ENCODE data around the gene MAP4K3.

MAP4K3 gene

GRCh38 chr2:39241588-39241987, 195.5 kb downstream of the MAP4K3 start:
- DNase-seq (ENCODE audit: low read depth) = no peak

- DNase-seq (ENCODE audit: low read depth) = no peak
Observed at GRCh38 chr2:39240758-39241157, 196.3 kb downstream of the MAP4K3 start.

- peak; percentile 33 for DNase-seq (ENCODE audit: low read depth)
Observed at GRCh38 chr2:39234754-39235153, 202.3 kb downstream of the MAP4K3 start.

- DNase-seq (ENCODE audit: low read depth) = no peak
Observed at GRCh38 chr2:39232141-39232540, 204.9 kb downstream of the MAP4K3 start.

- no peak for DNase-seq (ENCODE audit: low read depth)
Observed at GRCh38 chr2:39228413-39229209, 208.5 kb downstream of the MAP4K3 start.

- DNase-seq (ENCODE audit: low read depth) = peak; percentile 66
Observed at GRCh38 chr2:39227628-39228412, 209.3 kb downstream of the MAP4K3 start.

GRCh38 chr2:39225567-39225966, 211.5 kb downstream of the MAP4K3 start:
- no peak for DNase-seq (ENCODE audit: low read depth)

- no peak for DNase-seq (ENCODE audit: low read depth)
Observed at GRCh38 chr2:39223909-39224308, 213.2 kb downstream of the MAP4K3 start.

- DNase-seq (ENCODE audit: low read depth) = no peak
Observed at GRCh38 chr2:39221459-39221858, 215.6 kb downstream of the MAP4K3 start.

- no peak for DNase-seq (ENCODE audit: low read depth)
Observed at GRCh38 chr2:39220136-39220535, 216.9 kb downstream of the MAP4K3 start.

- DNase-seq (ENCODE audit: low read depth) = no peak
Observed at GRCh38 chr2:39218391-39218790, 218.7 kb downstream of the MAP4K3 start.

- no peak for DNase-seq (ENCODE audit: low read depth)
Observed at GRCh38 chr2:39217192-39217550, 219.9 kb downstream of the MAP4K3 start.

- no peak for DNase-seq (ENCODE audit: low read depth)
Observed at GRCh38 chr2:39216346-39217191, 220.5 kb downstream of the MAP4K3 start.

GRCh38 chr2:39215545-39215944, 221.5 kb downstream of the MAP4K3 start:
- no peak for DNase-seq (ENCODE audit: low read depth)

- DNase-seq (ENCODE audit: low read depth) = no peak
Observed at GRCh38 chr2:39213015-39213414, 224.1 kb downstream of the MAP4K3 start.

GRCh38 chr2:39210846-39211245, 226.2 kb downstream of the MAP4K3 start:
- DNase-seq (ENCODE audit: low read depth) = no peak

GRCh38 chr2:39203382-39203781, 233.7 kb downstream of the MAP4K3 start:
- no peak for DNase-seq (ENCODE audit: low read depth)

- DNase-seq (ENCODE audit: low read depth) = peak; percentile 9
Observed at GRCh38 chr2:39202639-39203369, 234.3 kb downstream of the MAP4K3 start.
